NCI-H2196 (cell line): Measurements from ENCODE around the gene ZFP3.
A peak's percentile ranks its signal among the peaks of the same experiment; 100 is the strongest.
"Not testable (repeated sequence)": the region's sequence is repeated elsewhere in the genome, so short reads cannot be mapped to it uniquely, and the experiment has no call there.

Experiments
- DNase-seq: peaks from one replicate; lab custom pipeline; 2025; ENCODE audit not compliant: unreplicated experiment; lab: John Stamatoyannopoulos, UW

ZFP3 gene

GRCh38 chr17:5077275-5077674 lies 992 bp upstream of the ZFP3 start:
- DNase-seq: not testable (repeated sequence)

GRCh38 chr17:5077781-5078105 lies 524 bp upstream of the ZFP3 start:
- DNase-seq: peak; percentile 32

- DNase-seq: no peak
Observed at GRCh38 chr17:5080591-5080990, 2.3 kb downstream of the ZFP3 start.

GRCh38 chr17:5092218-5093010 lies 14.1 kb downstream of the ZFP3 start:
- DNase-seq: no peak

GRCh38 chr17:5096731-5097100 lies 18.4 kb downstream of the ZFP3 start:
- no peak for DNase-seq

- DNase-seq: no peak
Observed at GRCh38 chr17:5097101-5097834, 19.0 kb downstream of the ZFP3 start.

- DNase-seq: no peak
Observed at GRCh38 chr17:5099271-5099670, 21.0 kb downstream of the ZFP3 start.

- no peak for DNase-seq
Observed at GRCh38 chr17:5100832-5101231, 22.6 kb downstream of the ZFP3 start.

GRCh38 chr17:5110816-5111215 lies 32.5 kb downstream of the ZFP3 start:
- no peak for DNase-seq

GRCh38 chr17:5111402-5112204 lies 33.3 kb downstream of the ZFP3 start, which contains the start of gene ZNF232:
Gene ZNF232 (minus strand): TSS chr17:5111878. CDS start chr17:5111822, 56 bp downstream.
- DNase-seq: peak; percentile 86

GRCh38 chr17:5115673-5116651 lies 37.7 kb downstream of the ZFP3 start, which contains the start of gene USP6:
Gene USP6 (plus strand): TSS chr17:5116032. CDS start chr17:5130368, 14,336 bp downstream.
- no peak for DNase-seq

GRCh38 chr17:5118219-5118618 lies 40.0 kb downstream of the ZFP3 start:
- DNase-seq: no peak

GRCh38 chr17:5120036-5120435 lies 41.8 kb downstream of the ZFP3 start:
- DNase-seq: no peak

- not testable (repeated sequence) for DNase-seq
Observed at GRCh38 chr17:5120436-5121185, 42.3 kb downstream of the ZFP3 start.

GRCh38 chr17:5121186-5121841 lies 43.0 kb downstream of the ZFP3 start:
- no peak for DNase-seq

- not testable (repeated sequence) for DNase-seq
Observed at GRCh38 chr17:5122056-5122455, 43.8 kb downstream of the ZFP3 start.

GRCh38 chr17:5122586-5123342 lies 44.5 kb downstream of the ZFP3 start:
- no peak for DNase-seq

GRCh38 chr17:5123343-5124124 lies 45.3 kb downstream of the ZFP3 start:
- DNase-seq: no peak
